Mesothelial cell of epicardium (in vitro differentiated cells): ENCODE measurements around the gene LRMDA. TPM values are rescaled to one million over a fixed set of nuclear protein-coding genes. Genes with fewer than 3 reads are reported as not detected.

ENCODE experiments used
- DNase-seq, 2 experiments: peaks; one replicate each; pipeline ENCODE4 v3.0.0; 2021; ENCODE audit warnings: low spot score in 2 of 2; ENCODE audit not compliant: unreplicated experiment in 2 of 2
- H3K27ac Mint-ChIP-seq: 2 replicates; pipeline ENCODE4 v1.8.0; 2021; ENCODE audit warnings: mixed read lengths
- H3K27me3 Mint-ChIP-seq: 2 replicates; pipeline ENCODE4 v1.8.0; 2021; ENCODE audit warnings: low read depth, mixed read lengths
- H3K36me3 Mint-ChIP-seq: 2 replicates; pipeline ENCODE4 v1.8.0; 2021; ENCODE audit warnings: mixed read lengths
- H3K4me1 Mint-ChIP-seq: 2 replicates; pipeline ENCODE4 v1.8.0; 2021; ENCODE audit warnings: mixed read lengths
- H3K4me3 Mint-ChIP-seq: 2 replicates; pipeline ENCODE4 v1.8.0; 2021; ENCODE audit warnings: mild to moderate bottlenecking, moderate library complexity, mixed read lengths
- H3K9me3 Mint-ChIP-seq: 2 replicates; pipeline ENCODE4 v1.8.0; 2021; ENCODE audit warnings: mixed read lengths
- total RNA-seq: library from RNA; stranded (reverse); gene quantifications from 3 replicates; pipeline ENCODE4 v1.2.1, GENCODE V29; 2021
- TF ChIP-seq, protein P1 (sequence below): fragments of 200-600 bp; sonication (generic); IDR thresholded peaks from one replicate; pipeline ENCODE4 v1.5.0; 2021; ENCODE audit warnings: antibody characterized with exemption; ENCODE audit not compliant: unreplicated experiment

LRMDA gene
- total RNA-seq, 1 donor from 2014 or later = 2.0 TPM

DNA sequence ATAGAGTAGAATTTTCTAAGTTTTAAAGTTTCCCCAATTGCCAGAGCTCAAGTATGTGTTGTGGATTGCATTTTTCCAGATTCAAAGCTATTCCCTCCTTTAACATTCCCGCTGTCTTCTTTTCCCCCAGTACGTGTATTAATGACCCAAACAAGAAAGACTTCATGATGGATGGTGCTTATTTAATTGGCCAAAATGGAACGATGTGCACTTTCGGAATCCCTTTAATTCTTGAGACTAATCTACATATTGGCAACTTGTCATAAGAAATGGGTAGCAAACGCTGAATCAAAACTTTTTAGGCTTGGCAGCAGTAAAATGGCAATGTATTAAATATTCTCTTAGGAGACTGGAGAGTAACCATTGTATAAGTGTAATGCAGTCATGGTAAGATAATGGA lies 753.2 kb downstream of the LRMDA start:
- peaks cover 2% of the 10 kb centered on the region for H3K9me3 Mint-ChIP-seq
- DNase-seq = no peak
- no peaks in the 10 kb centered on the region for H3K27me3 Mint-ChIP-seq
- TF ChIP-seq, protein P1, sequence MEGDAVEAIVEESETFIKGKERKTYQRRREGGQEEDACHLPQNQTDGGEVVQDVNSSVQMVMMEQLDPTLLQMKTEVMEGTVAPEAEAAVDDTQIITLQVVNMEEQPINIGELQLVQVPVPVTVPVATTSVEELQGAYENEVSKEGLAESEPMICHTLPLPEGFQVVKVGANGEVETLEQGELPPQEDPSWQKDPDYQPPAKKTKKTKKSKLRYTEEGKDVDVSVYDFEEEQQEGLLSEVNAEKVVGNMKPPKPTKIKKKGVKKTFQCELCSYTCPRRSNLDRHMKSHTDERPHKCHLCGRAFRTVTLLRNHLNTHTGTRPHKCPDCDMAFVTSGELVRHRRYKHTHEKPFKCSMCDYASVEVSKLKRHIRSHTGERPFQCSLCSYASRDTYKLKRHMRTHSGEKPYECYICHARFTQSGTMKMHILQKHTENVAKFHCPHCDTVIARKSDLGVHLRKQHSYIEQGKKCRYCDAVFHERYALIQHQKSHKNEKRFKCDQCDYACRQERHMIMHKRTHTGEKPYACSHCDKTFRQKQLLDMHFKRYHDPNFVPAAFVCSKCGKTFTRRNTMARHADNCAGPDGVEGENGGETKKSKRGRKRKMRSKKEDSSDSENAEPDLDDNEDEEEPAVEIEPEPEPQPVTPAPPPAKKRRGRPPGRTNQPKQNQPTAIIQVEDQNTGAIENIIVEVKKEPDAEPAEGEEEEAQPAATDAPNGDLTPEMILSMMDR = no peak
- peaks cover 56% of the 10 kb centered on the region for H3K4me1 Mint-ChIP-seq
- peak overlapping the region; percentile 0 for H3K27ac Mint-ChIP-seq
- no peak overlapping the region for H3K4me3 Mint-ChIP-seq
- H3K36me3 Mint-ChIP-seq = no peaks in the 10 kb centered on the region

DNA sequence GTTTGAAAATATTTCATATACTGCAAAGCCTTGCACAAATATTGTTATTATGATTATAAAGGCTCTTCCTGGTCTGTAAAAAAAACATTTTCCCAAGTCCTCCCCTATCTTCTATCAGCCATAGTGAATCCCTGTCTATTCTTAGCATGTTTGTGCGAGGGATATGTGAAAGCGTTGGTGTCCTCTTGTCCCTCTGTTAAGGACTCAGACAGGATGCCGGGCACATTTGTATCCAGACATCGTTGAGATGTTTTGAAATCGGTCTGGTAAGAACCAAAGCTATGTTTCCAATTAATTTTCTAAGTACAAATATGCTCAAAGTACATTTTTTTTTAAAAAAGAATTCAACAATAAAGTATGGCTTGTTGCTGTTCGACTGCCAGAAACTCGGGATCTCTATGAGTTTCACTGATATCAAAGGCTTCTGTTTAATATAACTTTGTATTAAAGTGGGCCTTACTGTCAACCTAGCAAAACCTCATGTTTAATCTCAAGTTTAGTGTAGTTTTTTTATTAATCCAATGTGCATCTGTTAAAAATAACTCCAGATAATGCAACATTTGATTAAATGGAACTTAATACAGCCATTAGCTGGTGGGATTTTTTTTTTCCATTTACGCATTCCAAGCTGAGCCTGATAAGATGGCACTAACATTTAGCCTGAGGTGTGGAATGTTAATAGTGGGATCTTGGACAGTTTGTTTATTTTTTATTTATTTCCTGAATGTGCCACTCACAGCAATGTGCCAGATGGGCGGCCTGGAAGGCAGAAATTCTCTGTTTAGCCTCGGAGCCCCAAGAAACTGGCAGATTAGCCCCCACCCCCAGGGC lies 754.3 kb downstream of the LRMDA start:
- TF ChIP-seq, protein P1 = no peak
- DNase-seq = no peak
- H3K27me3 Mint-ChIP-seq = no peaks in the 10 kb centered on the region
- peaks cover 62% of the 10 kb centered on the region for H3K4me1 Mint-ChIP-seq
- no peaks in the 10 kb centered on the region for H3K9me3 Mint-ChIP-seq
- no peak overlapping the region for H3K4me3 Mint-ChIP-seq
- H3K36me3 Mint-ChIP-seq = no peaks in the 10 kb centered on the region
- H3K27ac Mint-ChIP-seq = peak overlapping the region; percentile 83

DNA sequence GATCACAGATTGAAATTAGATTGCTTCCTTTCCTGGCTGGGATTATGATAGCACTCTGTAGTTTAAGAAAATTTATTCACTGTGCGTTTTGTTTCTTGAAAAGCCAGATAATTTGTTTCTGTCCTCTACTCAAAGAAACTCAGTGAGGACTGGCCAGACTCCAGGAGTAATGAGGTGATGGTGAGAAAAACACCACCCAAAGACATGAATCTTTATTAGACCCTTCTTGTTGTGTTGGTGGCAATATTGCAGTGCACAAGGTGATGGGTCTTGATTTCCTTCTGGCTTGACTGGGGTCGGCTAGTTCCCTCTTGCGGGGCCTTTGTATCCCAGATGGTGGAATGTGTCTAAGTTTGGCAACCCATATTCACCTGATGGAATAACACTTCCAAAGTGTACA lies 756.8 kb downstream of the LRMDA start:
- H3K9me3 Mint-ChIP-seq = no peaks in the 10 kb centered on the region
- H3K27ac Mint-ChIP-seq = no peak overlapping the region
- TF ChIP-seq, protein P1 = no peak
- no peaks in the 10 kb centered on the region for H3K27me3 Mint-ChIP-seq
- no peak for DNase-seq
- peaks cover 64% of the 10 kb centered on the region for H3K4me1 Mint-ChIP-seq
- no peaks in the 10 kb centered on the region for H3K36me3 Mint-ChIP-seq
- H3K4me3 Mint-ChIP-seq = no peak overlapping the region

DNA sequence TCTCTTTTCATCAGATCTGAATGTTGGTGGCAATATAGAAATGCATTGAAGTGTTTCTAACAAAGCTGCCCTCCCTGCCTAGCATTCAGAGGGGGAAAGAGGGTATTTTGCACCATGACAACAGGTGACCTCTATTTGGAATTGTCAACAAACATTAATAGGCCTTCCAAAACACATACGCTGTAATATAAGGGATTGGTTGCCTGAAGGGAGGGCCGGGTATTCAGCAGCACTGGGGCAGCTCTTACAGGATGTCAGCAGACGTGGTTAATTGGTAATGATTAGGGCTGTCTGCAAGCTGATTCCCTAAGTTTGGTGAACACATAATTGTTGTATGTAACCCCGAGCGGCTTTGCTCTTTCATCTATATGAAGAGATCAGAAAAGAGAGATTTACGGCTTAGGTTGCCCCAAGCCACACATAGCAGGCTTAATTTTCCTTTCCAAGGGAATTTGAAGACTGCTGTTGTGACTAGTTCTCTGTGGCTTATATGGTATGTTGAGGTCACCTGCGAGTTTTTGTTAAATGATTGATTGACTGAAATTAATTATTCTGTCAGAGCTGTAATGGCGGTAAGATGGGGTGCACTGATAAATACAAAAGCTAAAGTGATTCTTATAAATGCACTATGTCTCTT lies 759.3 kb downstream of the LRMDA start:
- peaks cover 9% of the 10 kb centered on the region for H3K27me3 Mint-ChIP-seq
- H3K36me3 Mint-ChIP-seq = no peaks in the 10 kb centered on the region
- DNase-seq = no peak
- TF ChIP-seq, protein P1 = no peak
- peak overlapping the region; percentile 47 for H3K27ac Mint-ChIP-seq
- H3K4me1 Mint-ChIP-seq = peaks cover 50% of the 10 kb centered on the region
- no peaks in the 10 kb centered on the region for H3K9me3 Mint-ChIP-seq
- H3K4me3 Mint-ChIP-seq = no peak overlapping the region

DNA sequence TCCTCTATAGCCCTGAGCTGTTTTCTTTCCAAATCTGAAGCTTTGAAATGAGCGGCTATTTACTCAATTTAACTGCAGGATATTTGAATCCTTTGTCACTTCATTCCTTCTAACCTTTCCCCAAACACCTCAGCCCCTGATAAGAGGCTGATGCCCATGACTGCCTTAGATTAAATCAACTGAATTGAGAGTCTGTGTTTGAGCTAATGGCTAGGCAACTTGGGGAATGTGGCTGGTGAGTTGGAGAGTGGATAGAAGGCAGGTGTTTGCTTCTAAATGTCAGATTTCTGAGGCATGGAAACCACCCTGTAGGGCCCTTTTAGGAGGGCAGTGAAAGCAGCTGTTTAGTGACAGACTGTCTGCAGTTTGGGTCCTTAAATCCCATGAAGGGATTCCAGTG lies 759.9 kb downstream of the LRMDA start:
- no peak overlapping the region for H3K4me3 Mint-ChIP-seq
- no peak for DNase-seq
- peak overlapping the region; percentile 47 for H3K27ac Mint-ChIP-seq
- TF ChIP-seq, protein P1 = no peak
- H3K36me3 Mint-ChIP-seq = no peaks in the 10 kb centered on the region
- H3K27me3 Mint-ChIP-seq = peaks cover 10% of the 10 kb centered on the region
- no peaks in the 10 kb centered on the region for H3K9me3 Mint-ChIP-seq
- peaks cover 49% of the 10 kb centered on the region for H3K4me1 Mint-ChIP-seq
